ENCODE measurements around the gene MPC2.

DNA sequence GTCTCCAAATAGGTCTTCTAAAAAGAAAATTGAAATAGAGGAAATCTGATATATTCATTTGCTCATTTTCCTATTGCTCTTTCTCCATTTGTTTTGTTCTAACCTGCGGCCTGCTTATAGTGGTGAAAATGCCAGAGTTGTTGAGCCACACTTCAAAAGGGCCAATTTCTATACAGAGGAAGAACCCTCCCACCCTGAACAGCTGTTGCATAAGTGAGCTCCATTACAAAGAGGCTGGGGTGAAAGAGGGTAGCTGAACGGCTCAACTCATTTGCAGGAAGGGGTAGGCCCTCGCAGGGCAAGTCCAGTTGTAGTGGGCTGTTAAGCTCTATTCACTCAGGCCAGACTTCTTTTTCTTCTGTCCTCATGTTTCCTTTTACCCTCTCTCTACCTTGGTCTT is 31.7 kb downstream of the MPC2 start:
- TF ChIP-seq POLR2A (IDR thresholded peaks at IDR 0.05), result no peak
- TF ChIP-seq, protein P1, sequence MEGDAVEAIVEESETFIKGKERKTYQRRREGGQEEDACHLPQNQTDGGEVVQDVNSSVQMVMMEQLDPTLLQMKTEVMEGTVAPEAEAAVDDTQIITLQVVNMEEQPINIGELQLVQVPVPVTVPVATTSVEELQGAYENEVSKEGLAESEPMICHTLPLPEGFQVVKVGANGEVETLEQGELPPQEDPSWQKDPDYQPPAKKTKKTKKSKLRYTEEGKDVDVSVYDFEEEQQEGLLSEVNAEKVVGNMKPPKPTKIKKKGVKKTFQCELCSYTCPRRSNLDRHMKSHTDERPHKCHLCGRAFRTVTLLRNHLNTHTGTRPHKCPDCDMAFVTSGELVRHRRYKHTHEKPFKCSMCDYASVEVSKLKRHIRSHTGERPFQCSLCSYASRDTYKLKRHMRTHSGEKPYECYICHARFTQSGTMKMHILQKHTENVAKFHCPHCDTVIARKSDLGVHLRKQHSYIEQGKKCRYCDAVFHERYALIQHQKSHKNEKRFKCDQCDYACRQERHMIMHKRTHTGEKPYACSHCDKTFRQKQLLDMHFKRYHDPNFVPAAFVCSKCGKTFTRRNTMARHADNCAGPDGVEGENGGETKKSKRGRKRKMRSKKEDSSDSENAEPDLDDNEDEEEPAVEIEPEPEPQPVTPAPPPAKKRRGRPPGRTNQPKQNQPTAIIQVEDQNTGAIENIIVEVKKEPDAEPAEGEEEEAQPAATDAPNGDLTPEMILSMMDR (IDR thresholded peaks at IDR 0.05), result no peak
